SK-N-SH (cell line): Measurements from ENCODE around the gene UGT2A1. TPM values are rescaled to one million over a fixed set of nuclear protein-coding genes. Genes with fewer than 3 reads are reported as not detected.

Experiments used
- CTCF ChIA-PET: fragments of 300-600, 350-600 bp; formaldehyde crosslinking; extraction: SDS; loops from one replicate; lab custom pipeline; 2021; lab: Yijun Ruan, JAX
- POLR2A ChIA-PET: fragments of 350-600 bp; sonication (Branson Sonifier 250); formaldehyde crosslinking; extraction: SDS; loops from one replicate; lab custom pipeline; 2020; ENCODE audit warnings: antibody characterized with exemption, inconsistent platforms; lab: Yijun Ruan, JAX
- DNase-seq: peaks from one replicate; pipeline ENCODE4 v3.0.0; 2012
- H2AFZ ChIP-seq: fragments of 200-600 bp; sonication (generic); 2 replicates; pipeline ENCODE4 v1.8.1; 2016; ENCODE audit warnings: antibody characterized with exemption, mild to moderate bottlenecking, low read depth
- H3F3A ChIP-seq: fragments of 200-600 bp; sonication (generic); replicated peaks from 2 replicates; pipeline ENCODE3; 2016; ENCODE audit warnings: antibody characterized with exemption, mild to moderate bottlenecking; ENCODE audit not compliant: insufficient read depth
- H3K27ac ChIP-seq, 2 experiments: fragments of 200-500 bp in 1 of 2; fragments of 200-600 bp in 1 of 2; sonication (Bioruptor generic) in 1 of 2; sonication (generic), shearing (Covaris generic) in 1 of 2; 2 replicates each; pipeline versions ENCODE4 v1.5.1 to v1.6.1; 2014 to 2016; ENCODE audit warnings: low read depth in 2 of 2, inconsistent platforms in 1 of 2, low read length in 1 of 2, mild to moderate bottlenecking in 1 of 2, mixed read lengths in 1 of 2
- H3K27me3 ChIP-seq: fragments of 200-600 bp; sonication (generic), shearing (Covaris generic); 2 replicates; pipeline ENCODE4 v1.6.1; 2016; ENCODE audit warnings: mixed run types; ENCODE audit not compliant: insufficient read depth
- H3K36me3 ChIP-seq, 2 experiments: fragments of 200-500 bp in 1 of 2; fragments of 200-600 bp in 1 of 2; sonication (Bioruptor generic) in 1 of 2; sonication (generic) in 1 of 2; replicated peaks in 1 of 2; 2 replicates each; pipeline versions ENCODE3 to v1.5.1; 2014 to 2016; ENCODE audit warnings: low read length in 1 of 2, mild to moderate bottlenecking in 1 of 2; ENCODE audit not compliant: insufficient read depth in 2 of 2, control insufficient read depth in 1 of 2
- H3K4me1 ChIP-seq, 2 experiments: fragments of 200-500 bp in 1 of 2; fragments of 200-600 bp in 1 of 2; sonication (Bioruptor generic) in 1 of 2; sonication (generic), shearing (Covaris generic) in 1 of 2; 2 replicates each; pipeline versions ENCODE4 v1.5.1 to v1.6.1; 2014 to 2016; ENCODE audit warnings: low read depth in 1 of 2, low read length in 1 of 2, mixed run types in 1 of 2; ENCODE audit not compliant: insufficient read depth in 2 of 2, control insufficient read depth in 1 of 2
- H3K4me2 ChIP-seq: fragments of 200-600 bp; sonication (generic), shearing (Covaris generic); 2 replicates; pipeline ENCODE4 v1.6.1; 2017; ENCODE audit warnings: mixed run types
- H3K4me3 ChIP-seq, 2 experiments: fragments of 200-500 bp in 1 of 2; fragments of 200-600 bp in 1 of 2; sonication (Bioruptor generic) in 1 of 2; sonication (generic), shearing (Covaris generic) in 1 of 2; 2 replicates each; pipeline versions ENCODE4 v1.5.1 to v1.8.1; 2014 to 2016; ENCODE audit warnings: low read depth in 2 of 2, inconsistent platforms in 1 of 2, low read length in 1 of 2, mild to moderate bottlenecking in 1 of 2, mixed read lengths in 1 of 2, moderate library complexity in 1 of 2
- H3K79me2 ChIP-seq: fragments of 200-600 bp; sonication (generic); 2 replicates; pipeline ENCODE4 v1.8.1; 2017; ENCODE audit warnings: mild to moderate bottlenecking; ENCODE audit not compliant: insufficient read depth
- H3K9ac ChIP-seq: fragments of 200-600 bp; sonication (generic); 2 replicates; pipeline ENCODE4 v1.6.1; 2017; ENCODE audit warnings: mixed run types
- H3K9me2 ChIP-seq: fragments of 200-600 bp; sonication (generic); 2 replicates; pipeline ENCODE4 v1.6.1; 2017; ENCODE audit warnings: mixed run types
- H3K9me3 ChIP-seq: fragments of 200-600 bp; sonication (generic); 2 replicates; pipeline ENCODE4 v1.6.1; 2017; ENCODE audit warnings: mixed run types, mild to moderate bottlenecking, moderate library complexity
- H4K20me1 ChIP-seq: fragments of 200-600 bp; sonication (generic); 2 replicates; pipeline ENCODE4 v1.6.1; 2017; ENCODE audit warnings: mild to moderate bottlenecking, mixed run types; ENCODE audit not compliant: insufficient read depth
- CHD2 ChIP-seq: fragments of 150-350 bp; IDR thresholded peaks from 2 replicates; pipeline ENCODE4 v1.6.1; 2018; ENCODE audit warnings: low read length; ENCODE audit not compliant: partially characterized antibody
- ELF1 ChIP-seq: IDR thresholded peaks from 2 replicates; pipeline ENCODE4 v1.4.0; 2012
- EZH2phosphoT487 ChIP-seq: fragments of 200-600 bp; sonication (generic); IDR thresholded peaks from 2 replicates; pipeline ENCODE4 v1.6.1; 2017; ENCODE audit warnings: low read depth, mixed run types, mild to moderate bottlenecking, antibody characterized with exemption, moderate library complexity, borderline replicate concordance
- FOSL2 ChIP-seq: IDR thresholded peaks from 2 replicates; pipeline ENCODE4 v1.4.0; 2012; ENCODE audit warnings: low read depth, mild to moderate bottlenecking, moderate library complexity, borderline replicate concordance
- FOXM1 ChIP-seq: IDR thresholded peaks from 2 replicates; pipeline ENCODE4 v1.4.0; 2012; ENCODE audit warnings: low read depth, mild to moderate bottlenecking
- GABPA ChIP-seq: IDR thresholded peaks from 2 replicates; pipeline ENCODE4 v1.4.0; 2012; ENCODE audit warnings: low read depth, mild to moderate bottlenecking
- JUND ChIP-seq: IDR thresholded peaks from 2 replicates; pipeline ENCODE4 v1.4.0; 2012
- NRF1 ChIP-seq: IDR thresholded peaks from 2 replicates; pipeline ENCODE4 v1.6.1; 2012; ENCODE audit warnings: low read depth, mild to moderate bottlenecking, low read length
- POLR2AphosphoS5 ChIP-seq: IDR thresholded peaks from 2 replicates; pipeline ENCODE4 v1.6.1; 2012; ENCODE audit warnings: low read depth, low read length
- RXRA ChIP-seq: IDR thresholded peaks from 2 replicates; pipeline ENCODE4 v1.4.0; 2012; ENCODE audit warnings: low read depth, mild to moderate bottlenecking, borderline replicate concordance
- SIN3A ChIP-seq: IDR thresholded peaks from 2 replicates; pipeline ENCODE4 v1.6.1; 2012; ENCODE audit warnings: low read depth, mild to moderate bottlenecking, low read length, moderate library complexity, borderline replicate concordance
- TCF12 ChIP-seq: IDR thresholded peaks from 2 replicates; pipeline ENCODE4 v1.4.0; 2012
- whole genome bisulfite sequencing: methylation state at CpG from one replicate; pipeline ENCODE4 v1.1.6; 2017; ENCODE audit warnings: low lambda C conversion rate; 5-methylcytosine and 5-hydroxymethylcytosine counted together
- polyA plus RNA-seq, 3 experiments: library from polyadenylated mRNA; depleted of rRNA; stranded (reverse); fragments of >200 nt; gene quantifications; 2 replicates each; pipeline ENCODE4 v1.2.3, GENCODE V29; 2012
- TF ChIP-seq, protein P1 (sequence below): IDR thresholded peaks from 2 replicates; pipeline ENCODE4 v1.6.1; 2012; ENCODE audit warnings: mild to moderate bottlenecking, low read depth, low read length, moderate library complexity
- TF ChIP-seq, protein P2 (sequence below): IDR thresholded peaks from 2 replicates; pipeline ENCODE4 v1.4.0; 2012; ENCODE audit warnings: low read depth, borderline replicate concordance

UGT2A1 gene
- polyA plus RNA-seq, 1 of the 3 experiments (the other 2 are of a cell fraction): 0.10 TPM

DNA sequence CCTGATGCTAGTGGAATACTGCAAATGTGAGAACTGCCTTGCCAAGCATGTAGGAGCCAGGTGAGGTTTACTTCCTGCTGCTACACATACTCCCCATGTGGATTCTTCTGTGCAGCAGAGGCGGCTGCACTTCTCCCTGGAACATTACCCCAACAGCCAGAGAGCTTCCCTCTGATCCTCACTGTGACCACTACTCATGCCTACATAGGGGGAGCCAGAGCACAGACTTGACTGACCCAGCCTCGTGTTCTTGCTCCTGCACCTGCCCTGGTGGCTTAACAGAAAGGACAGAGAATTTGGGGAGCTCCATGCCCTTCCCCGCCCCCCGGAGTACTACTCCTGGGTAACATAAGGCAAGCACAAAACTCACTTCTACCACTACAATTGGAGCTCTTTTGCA lies 52.0 kb downstream of the UGT2A1 start (continued):
- TF ChIP-seq, protein P1, sequence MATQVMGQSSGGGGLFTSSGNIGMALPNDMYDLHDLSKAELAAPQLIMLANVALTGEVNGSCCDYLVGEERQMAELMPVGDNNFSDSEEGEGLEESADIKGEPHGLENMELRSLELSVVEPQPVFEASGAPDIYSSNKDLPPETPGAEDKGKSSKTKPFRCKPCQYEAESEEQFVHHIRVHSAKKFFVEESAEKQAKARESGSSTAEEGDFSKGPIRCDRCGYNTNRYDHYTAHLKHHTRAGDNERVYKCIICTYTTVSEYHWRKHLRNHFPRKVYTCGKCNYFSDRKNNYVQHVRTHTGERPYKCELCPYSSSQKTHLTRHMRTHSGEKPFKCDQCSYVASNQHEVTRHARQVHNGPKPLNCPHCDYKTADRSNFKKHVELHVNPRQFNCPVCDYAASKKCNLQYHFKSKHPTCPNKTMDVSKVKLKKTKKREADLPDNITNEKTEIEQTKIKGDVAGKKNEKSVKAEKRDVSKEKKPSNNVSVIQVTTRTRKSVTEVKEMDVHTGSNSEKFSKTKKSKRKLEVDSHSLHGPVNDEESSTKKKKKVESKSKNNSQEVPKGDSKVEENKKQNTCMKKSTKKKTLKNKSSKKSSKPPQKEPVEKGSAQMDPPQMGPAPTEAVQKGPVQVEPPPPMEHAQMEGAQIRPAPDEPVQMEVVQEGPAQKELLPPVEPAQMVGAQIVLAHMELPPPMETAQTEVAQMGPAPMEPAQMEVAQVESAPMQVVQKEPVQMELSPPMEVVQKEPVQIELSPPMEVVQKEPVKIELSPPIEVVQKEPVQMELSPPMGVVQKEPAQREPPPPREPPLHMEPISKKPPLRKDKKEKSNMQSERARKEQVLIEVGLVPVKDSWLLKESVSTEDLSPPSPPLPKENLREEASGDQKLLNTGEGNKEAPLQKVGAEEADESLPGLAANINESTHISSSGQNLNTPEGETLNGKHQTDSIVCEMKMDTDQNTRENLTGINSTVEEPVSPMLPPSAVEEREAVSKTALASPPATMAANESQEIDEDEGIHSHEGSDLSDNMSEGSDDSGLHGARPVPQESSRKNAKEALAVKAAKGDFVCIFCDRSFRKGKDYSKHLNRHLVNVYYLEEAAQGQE: no peak

DNA sequence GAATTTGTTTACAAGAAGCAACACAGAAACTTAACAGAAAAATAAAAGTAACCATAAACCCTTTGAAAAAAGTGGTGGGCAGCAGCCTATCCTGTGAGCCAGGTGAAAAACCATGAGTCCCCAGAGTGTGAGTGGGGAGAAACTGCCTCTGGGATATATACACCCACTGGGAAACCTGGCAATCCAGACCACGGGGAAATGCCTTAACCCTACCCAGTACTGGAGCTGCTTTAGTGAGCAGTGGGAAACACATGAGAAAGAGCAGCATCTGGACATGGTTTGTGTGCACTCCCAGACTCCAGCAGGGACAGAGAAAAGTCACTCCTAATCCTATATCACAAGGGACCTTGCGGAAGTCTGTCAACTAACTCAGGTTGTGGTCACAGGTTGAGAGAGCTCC lies 53.0 kb downstream of the UGT2A1 start:
- POLR2A ChIA-PET: no interaction called here
- WGBS: 40% methylated on average over 2 of the region's 2 CpGs

DNA sequence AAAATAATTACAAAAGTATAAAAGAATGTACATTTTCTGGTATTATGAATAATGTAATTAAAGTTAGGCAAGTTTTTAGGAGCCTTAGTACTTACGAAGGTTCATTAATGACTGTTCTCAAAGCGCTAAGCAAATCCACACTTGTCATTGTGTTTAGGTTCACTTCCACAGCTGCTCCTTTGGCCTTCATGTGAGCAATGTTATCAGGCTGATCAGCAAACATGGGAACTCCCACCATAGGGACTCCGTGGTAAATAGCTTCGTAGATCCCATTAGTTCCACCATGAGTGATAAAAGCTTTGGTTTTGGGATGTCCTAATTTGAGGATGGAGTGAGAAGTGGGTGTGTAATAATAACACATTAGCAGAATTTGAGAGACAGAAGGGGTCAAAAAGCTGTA lies 58.7 kb downstream of the UGT2A1 start:
- no peaks in the 10 kb centered on the region for H3F3A ChIP-seq
- no peak overlapping the region for H3K4me3 ChIP-seq
- no peak for TF ChIP-seq SIN3A
- TF ChIP-seq NRF1: no peak
- TF ChIP-seq CHD2: no peak
- TF ChIP-seq RXRA: no peak
- TF ChIP-seq ELF1: no peak
- H4K20me1 ChIP-seq: no peaks in the 10 kb centered on the region
- H3K27ac ChIP-seq: no peak overlapping the region
- H3K36me3 ChIP-seq: no peaks in the 10 kb centered on the region
- no peaks in the 10 kb centered on the region for H3K9me3 ChIP-seq
- H3K9me2 ChIP-seq: no peaks in the 10 kb centered on the region
- 4% methylated on average over 4 of the region's 4 CpGs for WGBS
- DNase-seq: no peak
- H3K27me3 ChIP-seq: no peaks in the 10 kb centered on the region
- ChIA-PET CTCF (interaction anchor here (0.7 kb wide), 1 partner anchor 407 kb away, joined by 4 read pairs; no protein-coding TSS in a partner anchor), POLR2A (no interaction called here)
- H2AFZ ChIP-seq: no peak overlapping the region
- no peaks in the 10 kb centered on the region for H3K4me1 ChIP-seq
- H3K4me2 ChIP-seq: no peak overlapping the region
- H3K79me2 ChIP-seq: no peaks in the 10 kb centered on the region
- no peak overlapping the region for H3K9ac ChIP-seq

More for the DNA sequence above, 53.0 kb downstream of the UGT2A1 start:
- CTCF ChIA-PET: no interaction called here
- Histone ChIP-seq H3K9me3 (no peaks in the 10 kb centered on the region), H3K36me3 (no peaks in the 10 kb centered on the region), H4K20me1 (no peaks in the 10 kb centered on the region), H3F3A (no peaks in the 10 kb centered on the region), H3K4me3 (no peak overlapping the region), H2AFZ (no peak overlapping the region), H3K27ac (no peak overlapping the region), H3K9me2 (no peaks in the 10 kb centered on the region), H3K4me1 (no peaks in the 10 kb centered on the region), H3K79me2 (no peaks in the 10 kb centered on the region), H3K4me2 (no peak overlapping the region), H3K27me3 (no peaks in the 10 kb centered on the region), H3K9ac (no peak overlapping the region)
- no peak for DNase-seq
- TF ChIP-seq FOSL2 (no peak), POLR2AphosphoS5 (no peak), SIN3A (no peak), JUND (no peak), FOXM1 (no peak), EZH2phosphoT487 (no peak), TCF12 (no peak), GABPA (no peak)
- TF ChIP-seq, protein P2, sequence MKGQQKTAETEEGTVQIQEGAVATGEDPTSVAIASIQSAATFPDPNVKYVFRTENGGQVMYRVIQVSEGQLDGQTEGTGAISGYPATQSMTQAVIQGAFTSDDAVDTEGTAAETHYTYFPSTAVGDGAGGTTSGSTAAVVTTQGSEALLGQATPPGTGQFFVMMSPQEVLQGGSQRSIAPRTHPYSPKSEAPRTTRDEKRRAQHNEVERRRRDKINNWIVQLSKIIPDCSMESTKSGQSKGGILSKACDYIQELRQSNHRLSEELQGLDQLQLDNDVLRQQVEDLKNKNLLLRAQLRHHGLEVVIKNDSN: no peak
